Adrenal gland (tissue), 5 donors: Measurements from ENCODE around the gene HPDL.

Source experiments
- POLR2A ChIP-seq, 2 donors: fragments of 450-650 bp; IDR thresholded peaks; one replicate each; pipeline ENCODE4 v1.6.1; 2017; ENCODE audit warnings: antibody characterized with exemption in 2 of 2, mild to moderate bottlenecking in 2 of 2, moderate library complexity in 1 of 2
- TF ChIP-seq, protein P1 (sequence below), 6 experiments: fragments of 450-650 bp in 4 of 6; fragments of 200-600 bp in 2 of 6; sonication (generic) in 1 of 6; IDR thresholded peaks; 1 replicate in 5 of 6; 2 replicates in 1 of 6; pipeline versions ENCODE4 v1.5.1 to v1.8.0; 2016 to 2021; ENCODE audit warnings: antibody characterized with exemption in 6 of 6, mild to moderate bottlenecking in 2 of 6, moderate library complexity in 1 of 6
- donor health status: DM: no; HTN: no; CAD: no.

DNA sequence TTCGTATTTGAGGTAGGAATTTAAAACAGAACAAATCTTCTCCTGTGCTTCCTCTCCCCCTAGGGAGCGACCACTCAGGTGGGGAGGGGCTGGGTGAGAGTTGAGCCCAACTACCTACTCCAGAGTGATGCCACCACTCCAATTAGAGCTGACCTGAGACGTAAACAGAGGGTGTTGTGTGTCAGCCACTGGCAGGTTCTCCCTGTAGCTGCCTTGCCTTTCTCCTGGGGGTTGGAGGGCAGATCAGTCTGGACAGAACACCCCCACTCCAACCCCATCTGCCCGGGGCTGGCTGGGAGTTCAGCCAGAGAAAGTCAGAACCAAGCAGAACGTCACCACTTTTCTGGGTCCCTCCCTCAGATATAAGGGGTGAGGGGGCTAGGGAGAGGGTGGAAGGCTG lies 2.0 kb downstream of the HPDL start:
- no peak for TF ChIP-seq POLR2A (IDR thresholded peaks at IDR 0.05)
- TF ChIP-seq, protein P1, sequence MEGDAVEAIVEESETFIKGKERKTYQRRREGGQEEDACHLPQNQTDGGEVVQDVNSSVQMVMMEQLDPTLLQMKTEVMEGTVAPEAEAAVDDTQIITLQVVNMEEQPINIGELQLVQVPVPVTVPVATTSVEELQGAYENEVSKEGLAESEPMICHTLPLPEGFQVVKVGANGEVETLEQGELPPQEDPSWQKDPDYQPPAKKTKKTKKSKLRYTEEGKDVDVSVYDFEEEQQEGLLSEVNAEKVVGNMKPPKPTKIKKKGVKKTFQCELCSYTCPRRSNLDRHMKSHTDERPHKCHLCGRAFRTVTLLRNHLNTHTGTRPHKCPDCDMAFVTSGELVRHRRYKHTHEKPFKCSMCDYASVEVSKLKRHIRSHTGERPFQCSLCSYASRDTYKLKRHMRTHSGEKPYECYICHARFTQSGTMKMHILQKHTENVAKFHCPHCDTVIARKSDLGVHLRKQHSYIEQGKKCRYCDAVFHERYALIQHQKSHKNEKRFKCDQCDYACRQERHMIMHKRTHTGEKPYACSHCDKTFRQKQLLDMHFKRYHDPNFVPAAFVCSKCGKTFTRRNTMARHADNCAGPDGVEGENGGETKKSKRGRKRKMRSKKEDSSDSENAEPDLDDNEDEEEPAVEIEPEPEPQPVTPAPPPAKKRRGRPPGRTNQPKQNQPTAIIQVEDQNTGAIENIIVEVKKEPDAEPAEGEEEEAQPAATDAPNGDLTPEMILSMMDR (IDR thresholded peaks at IDR 0.05) = no peak
